ENCODE results near the gene ARHGEF17.

DNA sequence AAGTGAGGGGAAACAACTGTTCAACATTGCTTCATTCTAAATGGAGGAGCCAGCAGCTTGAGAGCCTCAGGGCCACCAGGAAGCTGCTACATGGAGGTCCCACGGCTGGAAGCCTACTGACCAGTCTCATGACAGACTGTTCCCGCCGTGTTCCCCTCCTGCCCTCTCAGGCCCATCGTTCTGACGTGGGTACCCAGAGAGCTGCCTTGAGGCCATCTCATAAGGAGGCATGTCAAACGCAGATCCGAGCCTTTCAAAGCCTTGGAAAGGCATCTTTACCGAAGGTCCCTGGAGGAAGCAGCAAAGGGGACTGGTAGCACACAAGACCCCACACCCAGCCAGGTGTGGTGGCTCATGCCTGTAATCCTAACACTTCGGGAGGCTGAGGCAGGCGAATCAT is 8.3 kb upstream of the ARHGEF17 start:
- TF ChIP-seq, protein P1, sequence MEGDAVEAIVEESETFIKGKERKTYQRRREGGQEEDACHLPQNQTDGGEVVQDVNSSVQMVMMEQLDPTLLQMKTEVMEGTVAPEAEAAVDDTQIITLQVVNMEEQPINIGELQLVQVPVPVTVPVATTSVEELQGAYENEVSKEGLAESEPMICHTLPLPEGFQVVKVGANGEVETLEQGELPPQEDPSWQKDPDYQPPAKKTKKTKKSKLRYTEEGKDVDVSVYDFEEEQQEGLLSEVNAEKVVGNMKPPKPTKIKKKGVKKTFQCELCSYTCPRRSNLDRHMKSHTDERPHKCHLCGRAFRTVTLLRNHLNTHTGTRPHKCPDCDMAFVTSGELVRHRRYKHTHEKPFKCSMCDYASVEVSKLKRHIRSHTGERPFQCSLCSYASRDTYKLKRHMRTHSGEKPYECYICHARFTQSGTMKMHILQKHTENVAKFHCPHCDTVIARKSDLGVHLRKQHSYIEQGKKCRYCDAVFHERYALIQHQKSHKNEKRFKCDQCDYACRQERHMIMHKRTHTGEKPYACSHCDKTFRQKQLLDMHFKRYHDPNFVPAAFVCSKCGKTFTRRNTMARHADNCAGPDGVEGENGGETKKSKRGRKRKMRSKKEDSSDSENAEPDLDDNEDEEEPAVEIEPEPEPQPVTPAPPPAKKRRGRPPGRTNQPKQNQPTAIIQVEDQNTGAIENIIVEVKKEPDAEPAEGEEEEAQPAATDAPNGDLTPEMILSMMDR (IDR thresholded peaks at IDR 0.05): no peak
- TF ChIP-seq EP300 (IDR thresholded peaks at IDR 0.05): no peak
- TF ChIP-seq POLR2A (IDR thresholded peaks at IDR 0.05): no peak

Measured in stomach (tissue), 4 donors.